Left renal cortex interstitium (tissue), 4 donors: Measurements from ENCODE around the gene AHCTF1. TPM values are rescaled to one million over a fixed set of nuclear protein-coding genes. Genes with fewer than 3 reads are reported as not detected.

Experiments used
- DNase-seq, 4 donors: peaks; one replicate each; pipeline ENCODE4 v3.0.0-alpha.2; 2013; ENCODE audit warnings: low read depth in 4 of 4, low spot score in 2 of 4, missing footprints in 1 of 4
- polyA plus RNA-seq, 4 donors: library from polyadenylated mRNA; unstranded; fragments of 120-200 nt; gene quantifications; one replicate each; pipeline ENCODE4 v1.2.1, GENCODE V29; 2013; ENCODE audit not compliant: insufficient read length in 4 of 4

Gene AHCTF1
- polyA plus RNA-seq, 4 donors = 40.3 to 60.1 (median 56.5) TPM

GRCh38 chr1:246801241-246802020, 130.3 kb downstream of the AHCTF1 start:
- DNase-seq = no peak

GRCh38 chr1:246800756-246801155, 131.0 kb downstream of the AHCTF1 start:
- DNase-seq = no peak

GRCh38 chr1:246800356-246800755, 131.4 kb downstream of the AHCTF1 start:
- no peak for DNase-seq

DNA sequence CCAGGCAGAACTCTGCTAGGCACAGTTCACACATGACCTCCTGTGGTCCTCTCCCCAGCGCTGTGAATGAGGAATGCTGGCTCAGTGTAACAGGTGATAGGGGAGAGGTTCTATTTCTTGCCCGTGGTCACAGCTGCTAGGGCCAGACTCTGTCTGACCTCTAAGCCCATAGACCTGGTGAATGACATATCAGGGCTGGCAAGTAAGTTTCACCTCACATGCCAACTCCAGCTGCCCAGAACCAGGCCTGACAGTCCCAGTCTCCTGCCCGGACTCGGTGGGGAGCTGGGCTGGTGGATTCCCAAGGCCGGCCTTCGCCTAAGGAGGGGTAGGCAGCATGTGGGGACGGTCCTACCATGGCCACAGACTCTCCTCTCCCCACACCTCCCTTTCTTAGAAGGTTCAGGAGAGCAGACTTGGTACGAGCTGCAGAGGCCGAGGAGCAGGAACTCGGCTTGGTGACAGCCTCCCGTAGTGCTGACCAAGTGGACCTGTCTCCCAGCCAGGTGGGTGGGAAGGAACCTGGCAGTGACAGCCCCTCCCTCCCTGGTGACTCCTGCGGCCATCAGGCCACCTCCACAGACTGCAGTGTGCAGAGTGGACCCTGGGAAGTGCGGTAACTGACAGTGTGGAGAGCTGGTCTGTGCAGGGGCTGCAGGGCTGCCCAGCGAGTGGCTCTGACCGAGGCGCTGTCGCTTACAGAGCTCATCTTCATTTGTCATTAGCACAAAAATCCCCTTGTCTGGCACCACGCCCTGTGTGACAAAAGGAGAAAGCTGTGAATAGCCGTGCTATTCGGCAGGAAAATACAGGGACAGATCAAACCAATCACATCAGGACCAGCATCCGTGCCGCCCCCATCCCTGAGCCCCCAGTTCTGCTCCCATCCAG, 132.9 kb downstream of the AHCTF1 start:
- DNase-seq = no peak

- no peak for DNase-seq
Observed at GRCh38 chr1:246798107-246798506, 133.6 kb downstream of the AHCTF1 start.

GRCh38 chr1:246797597-246797996, 134.2 kb downstream of the AHCTF1 start:
- DNase-seq = no peak

GRCh38 chr1:246797157-246797556, 134.6 kb downstream of the AHCTF1 start:
- DNase-seq = no peak

DNA sequence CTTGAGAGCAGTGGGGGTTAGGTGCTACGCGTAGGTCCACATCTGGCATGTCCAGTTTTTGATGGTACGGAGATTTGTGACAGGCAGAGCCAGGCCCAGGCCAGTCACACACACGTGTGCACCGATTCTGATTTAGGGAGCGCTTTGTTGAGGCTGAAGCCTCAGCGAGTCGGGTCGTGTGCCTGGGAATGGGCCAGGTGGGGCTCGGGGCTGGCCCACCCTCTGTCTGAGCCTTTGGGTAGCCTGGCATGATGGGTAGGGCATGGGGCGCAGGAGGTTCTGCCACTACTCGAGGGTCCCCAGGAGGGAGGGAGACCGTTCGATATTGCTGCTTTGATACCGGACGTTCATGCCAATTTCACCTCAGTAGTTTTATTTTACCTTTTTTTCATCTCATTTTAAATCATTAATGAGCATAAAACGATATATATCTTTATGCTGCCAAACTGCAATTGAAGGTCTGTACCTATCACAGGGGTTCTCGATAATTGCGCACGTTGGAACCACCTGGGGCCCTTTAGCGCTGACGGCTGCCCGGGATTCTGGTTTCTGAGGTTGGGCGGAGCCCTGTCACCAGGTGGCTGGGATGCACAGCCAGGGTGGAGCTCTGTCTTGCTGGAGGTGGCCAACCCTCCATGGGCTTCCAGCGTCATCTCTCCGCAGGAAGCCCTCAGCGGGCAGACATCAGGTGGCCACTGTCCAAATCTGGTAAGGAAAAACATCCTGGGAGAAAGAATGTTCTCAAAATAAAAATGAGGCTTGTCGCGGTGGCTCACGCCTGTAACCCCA, 135.6 kb downstream of the AHCTF1 start:
- no peak for DNase-seq

GRCh38 chr1:246794828-246795671, 136.7 kb downstream of the AHCTF1 start:
- no peak for DNase-seq

- DNase-seq = no peak
Observed at GRCh38 chr1:246794048-246794827, 137.5 kb downstream of the AHCTF1 start.

DNA sequence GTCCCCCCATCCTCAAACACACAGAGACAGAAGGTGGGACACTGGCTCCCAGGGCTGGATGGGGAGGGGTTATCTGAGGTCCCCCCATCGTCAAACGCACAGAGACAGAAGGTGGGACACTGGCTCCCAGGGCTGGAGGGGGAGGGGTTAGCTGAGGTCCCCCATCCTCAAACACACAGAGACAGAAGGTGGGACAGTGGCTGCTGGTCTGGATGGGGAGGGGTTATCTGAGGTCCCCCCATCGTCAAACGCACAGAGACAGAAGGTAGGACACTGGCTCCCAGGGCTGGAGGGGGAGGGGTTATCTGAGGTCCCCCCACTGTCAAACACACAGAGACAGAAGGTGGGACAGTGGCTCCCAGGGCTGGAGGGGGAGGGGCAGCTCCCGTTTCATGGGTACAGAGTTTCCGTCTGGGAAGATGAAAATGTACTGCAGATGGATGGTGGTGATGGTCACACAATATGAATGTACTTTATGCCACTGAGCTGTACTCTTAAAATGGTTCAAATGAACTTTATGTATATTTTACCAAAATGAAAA, 138.3 kb downstream of the AHCTF1 start:
- no peak for DNase-seq

DNA sequence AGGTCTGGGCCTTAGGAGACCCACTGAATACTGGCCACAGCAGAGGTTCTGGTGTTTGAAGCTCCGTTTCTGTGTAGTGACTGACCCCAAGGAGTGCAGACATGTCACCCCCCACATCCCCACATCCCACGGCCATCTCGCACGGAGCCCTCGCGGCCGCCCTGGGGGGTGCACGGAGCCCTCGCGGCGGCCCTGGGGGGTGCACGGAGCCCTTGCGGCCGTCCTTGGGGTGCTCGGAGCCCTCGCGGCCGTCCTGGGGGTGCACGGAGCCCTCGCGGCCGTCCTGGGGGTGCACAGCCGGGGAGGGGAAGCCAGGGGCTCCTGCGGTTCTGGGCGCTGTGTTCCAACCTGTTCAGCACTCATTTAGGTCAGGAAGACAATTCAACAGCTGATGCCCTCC, 139.1 kb downstream of the AHCTF1 start:
- DNase-seq = no peak

GRCh38 chr1:246791303-246791918, 140.3 kb downstream of the AHCTF1 start:
- no peak for DNase-seq

GRCh38 chr1:246790833-246791232, 140.9 kb downstream of the AHCTF1 start:
- DNase-seq = no peak

- DNase-seq = no peak
Observed at GRCh38 chr1:246790364-246790763, 141.4 kb downstream of the AHCTF1 start.

DNA sequence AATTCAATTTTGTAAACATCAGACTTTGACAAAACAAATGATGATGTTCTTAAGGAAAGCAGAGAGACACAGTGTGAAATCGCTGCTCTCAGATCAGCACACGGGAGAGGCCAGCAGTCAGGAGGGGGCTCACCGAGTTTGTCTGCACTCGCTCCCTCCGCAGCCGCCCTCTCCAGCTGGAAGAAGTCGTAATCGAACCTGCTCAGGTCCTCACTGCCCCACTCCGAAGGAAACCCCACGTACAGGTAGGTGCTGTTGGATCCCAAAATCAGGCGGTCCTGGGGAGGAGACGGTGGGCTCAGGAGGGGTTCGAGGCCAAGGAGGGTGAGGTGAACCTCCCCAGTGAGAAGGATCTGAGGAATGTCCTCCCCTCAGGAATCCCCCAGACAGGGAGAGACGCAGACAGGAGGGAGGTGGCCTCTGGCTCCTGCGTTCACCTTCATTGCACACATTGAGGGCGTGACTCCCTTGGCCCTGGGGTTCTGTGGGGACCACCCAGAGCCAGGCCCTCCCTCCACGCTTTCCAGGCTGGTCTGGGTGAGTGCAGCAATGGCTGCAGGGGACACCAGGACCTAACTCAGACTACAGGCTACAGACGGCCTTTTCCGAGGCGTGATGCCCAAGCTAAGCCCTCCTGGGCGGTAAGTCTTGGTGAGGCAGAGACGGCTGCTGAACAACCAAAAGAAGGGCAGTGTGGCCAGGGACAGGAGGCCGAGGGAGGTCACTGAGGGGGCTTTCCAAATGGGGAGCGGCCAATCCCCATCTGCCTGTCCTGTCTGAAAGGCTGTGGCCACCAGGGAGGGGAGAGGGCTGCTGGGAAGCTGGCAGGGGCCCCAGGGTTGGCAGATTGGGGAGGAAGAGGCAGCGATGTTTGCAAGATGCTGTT, 142.1 kb downstream of the AHCTF1 start:
- DNase-seq = no peak
